ENCODE results near the gene DEF6.
"Not testable (repeated sequence)": the region's sequence is repeated elsewhere in the genome, so short reads cannot be mapped to it uniquely, and the experiment has no call there.

Gene DEF6

DNA sequence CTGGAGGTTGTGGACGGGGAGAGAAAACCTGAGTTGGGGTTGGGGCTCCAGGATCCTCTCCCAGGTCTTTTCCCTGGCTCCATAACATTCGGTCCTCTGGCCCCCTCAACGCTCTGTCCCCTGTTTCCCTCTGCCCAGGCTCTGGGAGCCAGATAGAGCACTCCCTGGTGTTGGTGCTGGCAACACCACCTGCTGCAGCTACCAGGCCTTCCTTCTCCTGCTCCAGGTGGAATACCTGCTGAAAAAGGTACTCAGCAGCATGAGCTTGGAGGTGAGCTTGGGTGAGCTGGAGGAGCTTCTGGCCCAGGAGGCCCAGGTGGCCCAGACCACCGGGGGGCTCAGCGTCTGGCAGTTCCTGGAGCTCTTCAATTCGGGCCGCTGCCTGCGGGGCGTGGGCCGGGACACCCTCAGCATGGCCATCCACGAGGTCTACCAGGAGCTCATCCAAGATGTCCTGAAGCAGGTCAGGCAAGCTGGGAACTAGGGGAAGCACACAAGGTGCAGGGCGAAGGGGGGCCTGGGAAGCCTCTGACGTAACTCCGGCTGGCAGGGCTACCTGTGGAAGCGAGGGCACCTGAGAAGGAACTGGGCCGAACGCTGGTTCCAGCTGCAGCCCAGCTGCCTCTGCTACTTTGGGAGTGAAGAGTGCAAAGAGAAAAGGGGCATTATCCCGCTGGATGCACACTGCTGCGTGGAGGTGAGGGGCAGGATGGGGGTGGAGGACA, 14.6 kb downstream of the DEF6 start:
- H3K9ac ChIP-seq (ENCODE audit: low read depth, low read length) = no peak overlapping the region

DNA sequence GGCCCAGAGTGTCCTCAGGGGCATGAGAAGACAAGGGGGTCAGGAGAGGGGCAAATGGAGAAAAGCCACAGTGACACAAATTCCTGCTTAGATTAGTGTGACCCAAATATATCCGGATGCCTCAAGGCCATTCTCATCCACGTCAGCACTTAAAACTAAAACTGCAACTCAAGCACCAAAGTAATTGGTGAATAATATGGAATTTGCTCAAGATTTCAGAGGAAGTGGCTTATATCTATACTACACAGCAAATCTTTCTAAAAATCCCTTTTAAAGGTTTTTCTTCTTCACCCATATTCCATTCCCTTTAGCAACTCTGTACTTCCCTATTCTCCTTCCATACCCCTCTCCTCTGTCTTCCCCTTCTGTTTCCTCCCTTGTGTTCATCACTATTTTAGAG, 15.2 kb downstream of the DEF6 start:
- no peak overlapping the region for H3K27ac ChIP-seq (ENCODE audit: low read length)
- no peaks in the 10 kb centered on the region for H3K36me3 ChIP-seq (ENCODE audit: insufficient read depth, low read depth, low read length)
- H3K9me3 ChIP-seq (ENCODE audit: insufficient read depth, low read depth, low read length) = no peaks in the 10 kb centered on the region; the same call in 1 of the 2 replicates
- no peak overlapping the region for H3K9ac ChIP-seq (ENCODE audit: low read depth, low read length)
- peaks cover 18% of the 10 kb centered on the region for H3K27me3 ChIP-seq (ENCODE audit: insufficient read depth, low read length)
- no peaks in the 10 kb centered on the region for H3K4me1 ChIP-seq (ENCODE audit: insufficient read depth, low read length)
- no peak overlapping the region for H3K4me3 ChIP-seq (ENCODE audit: low read length)

More for the DNA sequence above, 14.6 kb downstream of the DEF6 start:
- Histone ChIP-seq H3K27me3 (ENCODE audit: insufficient read depth, low read length) (peaks cover 12% of the 10 kb centered on the region), H3K36me3 (ENCODE audit: insufficient read depth, low read depth, low read length) (no peaks in the 10 kb centered on the region), H3K9me3 (ENCODE audit: insufficient read depth, low read depth, low read length) (no peaks in the 10 kb centered on the region; the same call in 1 of the 2 replicates), H3K27ac (ENCODE audit: low read length) (no peak overlapping the region), H3K4me3 (ENCODE audit: low read length) (no peak overlapping the region), H3K4me1 (ENCODE audit: insufficient read depth, low read length) (no peaks in the 10 kb centered on the region)

DNA sequence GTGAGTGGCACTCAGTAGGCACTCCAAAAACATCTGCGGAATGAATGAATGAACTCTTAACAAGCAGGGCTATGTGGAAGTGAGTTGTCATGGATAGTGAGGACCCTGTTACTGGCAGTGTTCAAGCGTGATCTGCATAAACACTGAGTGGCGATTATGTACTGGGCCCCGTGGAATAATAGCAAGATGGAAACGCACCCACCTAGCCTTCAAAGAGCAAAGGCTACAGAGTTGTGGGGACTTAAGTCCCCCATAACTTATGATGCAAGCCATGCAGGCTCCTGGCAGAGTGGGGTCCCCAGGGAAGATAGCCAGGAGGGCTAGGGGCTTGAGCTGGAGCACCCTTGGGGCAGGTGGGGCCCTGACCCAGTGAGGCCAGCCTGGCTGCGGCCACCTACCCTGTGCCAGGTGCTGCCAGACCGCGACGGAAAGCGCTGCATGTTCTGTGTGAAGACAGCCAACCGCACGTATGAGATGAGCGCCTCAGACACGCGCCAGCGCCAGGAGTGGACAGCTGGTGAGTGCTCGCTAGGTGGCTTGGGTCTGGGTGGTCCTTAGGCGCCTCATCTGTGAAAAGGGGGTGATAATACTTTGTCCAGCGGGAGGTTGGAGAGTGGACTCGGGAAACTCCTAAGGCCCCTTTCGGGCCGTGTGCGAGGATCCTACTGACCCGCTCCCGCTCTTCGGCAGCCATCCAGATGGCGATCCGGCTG, 20.0 kb downstream of the DEF6 start:
- no peaks in the 10 kb centered on the region for H3K4me1 ChIP-seq (ENCODE audit: insufficient read depth, low read length)
- no peaks in the 10 kb centered on the region for H3K36me3 ChIP-seq (ENCODE audit: insufficient read depth, low read depth, low read length)
- peak overlapping the region; percentile 71 for H3K4me3 ChIP-seq (ENCODE audit: low read length)
- no peaks in the 10 kb centered on the region for H3K9me3 ChIP-seq (ENCODE audit: insufficient read depth, low read depth, low read length)
- H3K27ac ChIP-seq (ENCODE audit: low read length) = no peak overlapping the region
- peaks cover 21% of the 10 kb centered on the region for H3K27me3 ChIP-seq (ENCODE audit: insufficient read depth, low read length)
- H3K9ac ChIP-seq (ENCODE audit: low read depth, low read length) = peak overlapping the region; percentile 65; the same call in 1 of the 2 replicates

DNA sequence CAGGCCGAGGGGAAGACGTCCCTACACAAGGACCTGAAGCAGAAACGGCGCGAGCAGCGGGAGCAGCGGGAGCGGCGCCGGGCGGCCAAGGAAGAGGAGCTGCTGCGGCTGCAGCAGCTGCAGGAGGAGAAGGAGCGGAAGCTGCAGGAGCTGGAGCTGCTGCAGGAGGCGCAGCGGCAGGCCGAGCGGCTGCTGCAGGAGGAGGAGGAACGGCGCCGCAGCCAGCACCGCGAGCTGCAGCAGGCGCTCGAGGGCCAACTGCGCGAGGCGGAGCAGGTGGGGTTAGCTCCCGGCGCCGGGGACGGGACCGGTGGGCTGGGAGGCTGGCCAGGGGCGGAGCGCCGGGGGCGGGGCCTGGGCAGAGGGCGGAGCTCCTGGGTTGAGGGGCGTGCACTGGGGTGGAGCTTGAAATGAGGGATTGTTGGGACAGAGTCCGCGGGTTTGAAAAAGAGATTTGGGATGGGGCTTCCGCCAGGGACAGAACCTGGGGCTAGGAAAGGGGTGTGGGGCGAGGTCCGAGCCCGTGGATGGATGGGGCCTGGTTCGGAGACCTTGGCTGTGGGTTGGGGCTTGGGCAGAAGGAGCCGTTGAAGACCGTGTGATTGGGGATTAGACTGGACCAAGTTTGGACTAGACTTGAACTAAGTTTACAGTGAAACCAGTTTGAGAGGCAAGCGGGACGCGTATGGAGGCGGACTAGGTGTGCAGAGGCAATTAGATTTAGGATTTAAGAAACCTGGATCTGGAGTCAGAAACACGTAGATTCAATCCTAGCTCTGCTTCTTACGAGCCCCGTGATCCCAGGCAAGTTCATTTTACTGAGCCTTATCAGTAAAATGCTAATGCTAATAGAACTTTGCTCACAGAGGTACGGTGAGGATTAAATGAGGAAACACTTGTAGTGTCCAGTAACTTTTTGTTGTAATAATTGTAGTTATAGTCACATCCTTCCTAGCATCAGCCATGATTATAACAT, 20.9 kb downstream of the DEF6 start:
- Histone ChIP-seq H3K4me3 (ENCODE audit: low read length) (peak overlapping the region; percentile 71), H3K27ac (ENCODE audit: low read length) (no peak overlapping the region), H3K4me1 (ENCODE audit: insufficient read depth, low read length) (no peaks in the 10 kb centered on the region), H3K9me3 (ENCODE audit: insufficient read depth, low read depth, low read length) (no peaks in the 10 kb centered on the region), H3K36me3 (ENCODE audit: insufficient read depth, low read depth, low read length) (no peaks in the 10 kb centered on the region), H3K9ac (ENCODE audit: low read depth, low read length) (peak overlapping the region; percentile 65; the same call in 1 of the 2 replicates), H3K27me3 (ENCODE audit: insufficient read depth, low read length) (peaks cover 21% of the 10 kb centered on the region)

DNA sequence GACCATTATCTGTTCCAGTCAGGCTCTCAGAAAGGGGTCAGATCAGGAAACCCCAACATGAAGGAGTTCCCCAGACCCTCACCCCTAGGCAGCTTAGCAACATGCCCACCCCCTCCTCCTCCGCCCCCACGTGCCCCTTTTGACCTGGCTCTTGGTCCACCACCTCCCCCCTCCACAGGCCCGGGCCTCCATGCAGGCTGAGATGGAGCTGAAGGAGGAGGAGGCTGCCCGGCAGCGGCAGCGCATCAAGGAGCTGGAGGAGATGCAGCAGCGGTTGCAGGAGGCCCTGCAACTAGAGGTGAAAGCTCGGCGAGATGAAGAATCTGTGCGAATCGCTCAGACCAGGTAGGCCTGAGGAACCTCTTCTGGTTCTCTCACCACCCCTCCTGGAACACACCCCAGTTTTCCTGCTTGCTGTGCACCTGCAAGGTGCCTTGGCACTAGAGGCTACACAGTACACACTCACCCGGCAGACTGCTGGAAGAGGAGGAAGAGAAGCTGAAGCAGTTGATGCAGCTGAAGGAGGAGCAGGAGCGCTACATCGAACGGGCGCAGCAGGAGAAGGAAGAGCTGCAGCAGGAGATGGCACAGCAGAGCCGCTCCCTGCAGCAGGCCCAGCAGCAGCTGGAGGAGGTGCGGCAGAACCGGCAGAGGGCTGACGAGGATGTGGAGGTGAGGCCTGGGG, 21.9 kb downstream of the DEF6 start:
- H3K9me3 ChIP-seq (ENCODE audit: insufficient read depth, low read depth, low read length) = no peaks in the 10 kb centered on the region
- no peak overlapping the region for H3K4me3 ChIP-seq (ENCODE audit: low read length)
- H3K4me1 ChIP-seq (ENCODE audit: insufficient read depth, low read length) = no peaks in the 10 kb centered on the region
- no peak overlapping the region for H3K27ac ChIP-seq (ENCODE audit: low read length)
- no peak overlapping the region for H3K9ac ChIP-seq (ENCODE audit: low read depth, low read length)
- H3K27me3 ChIP-seq (ENCODE audit: insufficient read depth, low read length) = peaks cover 21% of the 10 kb centered on the region
- no peaks in the 10 kb centered on the region for H3K36me3 ChIP-seq (ENCODE audit: insufficient read depth, low read depth, low read length)

DNA sequence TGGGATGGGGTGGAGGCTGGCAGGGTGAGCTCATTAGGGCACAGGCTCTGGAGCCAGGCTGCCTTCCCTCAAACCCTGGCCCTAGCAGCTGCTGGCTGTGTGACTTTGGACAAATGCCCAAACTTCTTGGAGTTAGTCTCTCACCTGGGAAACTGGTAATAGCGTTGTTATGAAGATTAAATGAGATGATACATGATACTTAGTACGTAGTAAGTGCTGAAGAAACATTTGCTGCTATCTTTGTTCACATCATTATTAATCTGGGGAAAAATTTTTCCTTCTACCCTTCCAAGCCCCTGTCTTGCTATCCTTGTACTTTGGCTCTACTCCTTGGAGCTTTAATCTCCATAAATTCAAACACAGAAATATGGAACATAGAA, 22.4 kb downstream of the DEF6 start:
- H3K4me1 ChIP-seq (ENCODE audit: insufficient read depth, low read length) = no peaks in the 10 kb centered on the region
- no peak overlapping the region for H3K4me3 ChIP-seq (ENCODE audit: low read length)
- no peaks in the 10 kb centered on the region for H3K9me3 ChIP-seq (ENCODE audit: insufficient read depth, low read depth, low read length)
- H3K27me3 ChIP-seq (ENCODE audit: insufficient read depth, low read length) = peaks cover 21% of the 10 kb centered on the region
- no peak overlapping the region for H3K27ac ChIP-seq (ENCODE audit: low read length)
- H3K9ac ChIP-seq (ENCODE audit: low read depth, low read length) = no peak overlapping the region
- no peaks in the 10 kb centered on the region for H3K36me3 ChIP-seq (ENCODE audit: insufficient read depth, low read depth, low read length)

DNA sequence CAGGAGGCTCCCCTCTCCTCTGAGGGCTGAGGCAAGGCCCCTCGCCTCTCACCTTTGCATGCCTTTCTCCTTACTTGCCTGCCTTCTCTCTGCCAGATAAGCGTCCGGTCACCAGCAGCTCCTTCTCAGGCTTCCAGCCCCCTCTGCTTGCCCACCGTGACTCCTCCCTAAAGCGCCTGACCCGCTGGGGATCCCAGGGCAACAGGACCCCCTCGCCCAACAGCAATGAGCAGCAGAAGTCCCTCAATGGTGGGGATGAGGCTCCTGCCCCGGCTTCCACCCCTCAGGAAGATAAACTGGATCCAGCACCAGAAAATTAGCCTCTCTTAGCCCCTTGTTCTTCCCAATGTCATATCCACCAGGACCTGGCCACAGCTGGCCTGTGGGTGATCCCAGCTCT, 23.5 kb downstream of the DEF6 start:
- Histone ChIP-seq H3K4me3 (ENCODE audit: low read length) (no peak overlapping the region), H3K9ac (ENCODE audit: low read depth, low read length) (no peak overlapping the region), H3K27ac (ENCODE audit: low read length) (no peak overlapping the region), H3K36me3 (ENCODE audit: insufficient read depth, low read depth, low read length) (no peaks in the 10 kb centered on the region), H3K4me1 (ENCODE audit: insufficient read depth, low read length) (no peaks in the 10 kb centered on the region), H3K9me3 (ENCODE audit: insufficient read depth, low read depth, low read length) (no peaks in the 10 kb centered on the region), H3K27me3 (ENCODE audit: insufficient read depth, low read length) (peaks cover 20% of the 10 kb centered on the region)

DNA sequence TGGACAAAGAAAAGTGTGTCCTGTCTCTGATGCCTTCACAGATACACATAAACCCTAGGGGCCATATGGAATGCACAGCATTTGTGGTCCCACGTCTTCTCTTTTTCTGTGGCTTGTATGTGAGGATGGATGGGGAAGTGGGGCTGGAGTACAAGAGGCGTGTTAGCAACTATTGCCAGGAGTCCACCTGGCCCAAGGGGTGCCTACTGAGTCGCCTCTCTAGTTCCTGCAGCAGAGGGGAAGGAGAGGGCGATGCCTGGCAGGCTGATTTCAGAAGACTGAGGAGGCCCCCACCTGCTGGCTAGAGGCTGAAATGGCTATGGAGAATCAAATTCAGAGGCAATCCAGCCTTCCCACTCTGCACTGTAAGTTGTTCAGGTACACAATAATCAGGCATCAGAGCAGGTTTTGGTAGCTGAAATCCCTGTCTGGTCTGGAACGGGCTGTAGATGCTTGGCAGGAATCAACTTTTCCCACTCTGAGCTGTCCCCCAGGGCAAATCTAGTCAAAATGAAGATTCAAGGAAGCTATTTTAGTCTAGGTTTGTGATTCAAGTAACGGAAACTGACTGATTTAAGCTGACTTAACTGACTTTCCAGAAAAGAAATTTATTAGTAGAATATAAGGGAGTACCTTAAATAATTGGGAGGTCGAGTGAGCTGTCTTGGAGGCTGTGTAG, 29.9 kb downstream of the DEF6 start:
- H3K9ac ChIP-seq (ENCODE audit: low read depth, low read length) = no peak overlapping the region
- no peak overlapping the region for H3K4me3 ChIP-seq (ENCODE audit: low read length)

DNA sequence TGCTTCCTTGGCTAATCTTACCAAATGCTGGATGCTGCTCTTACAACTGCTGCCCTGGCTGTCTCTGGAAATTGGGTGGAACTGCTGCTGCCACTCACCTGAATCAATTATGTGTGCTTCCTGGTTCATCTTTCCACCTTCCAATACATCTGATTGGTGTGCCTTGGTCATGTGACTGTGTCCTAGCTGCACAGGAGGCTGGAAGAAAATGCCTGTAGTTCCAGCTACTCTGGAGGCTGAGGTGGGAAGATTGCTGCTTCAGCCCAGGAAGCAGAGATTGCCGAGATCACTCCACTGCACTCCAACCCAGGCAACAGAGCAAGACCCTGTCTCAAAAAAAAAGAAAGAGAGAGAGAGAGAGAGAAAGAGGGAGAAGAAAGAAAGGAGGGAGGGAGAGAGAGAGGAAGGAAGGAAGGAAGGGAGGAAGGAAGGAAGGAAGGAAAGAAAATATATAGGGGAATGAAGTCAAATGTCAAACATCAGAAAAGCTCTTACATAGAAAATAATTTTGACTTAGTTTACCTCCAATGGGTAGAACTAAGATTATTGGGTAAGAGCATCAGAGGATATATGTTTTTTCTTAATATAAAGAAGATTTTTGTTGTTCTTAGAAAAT, 30.6 kb downstream of the DEF6 start:
- Histone ChIP-seq H3K27me3 (ENCODE audit: insufficient read depth, low read length) (no peaks in the 10 kb centered on the region), H3K36me3 (ENCODE audit: insufficient read depth, low read depth, low read length) (no peaks in the 10 kb centered on the region), H3K9ac (ENCODE audit: low read depth, low read length) (no peak overlapping the region), H3K4me1 (ENCODE audit: insufficient read depth, low read length) (no peaks in the 10 kb centered on the region), H3K9me3 (ENCODE audit: insufficient read depth, low read depth, low read length) (no peaks in the 10 kb centered on the region), H3K4me3 (ENCODE audit: low read length) (no peak overlapping the region), H3K27ac (ENCODE audit: low read length) (no peak overlapping the region)

More for the DNA sequence above, 29.9 kb downstream of the DEF6 start:
- Histone ChIP-seq H3K36me3 (ENCODE audit: insufficient read depth, low read depth, low read length) (no peaks in the 10 kb centered on the region), H3K9me3 (ENCODE audit: insufficient read depth, low read depth, low read length) (no peaks in the 10 kb centered on the region), H3K27ac (ENCODE audit: low read length) (no peak overlapping the region), H3K4me1 (ENCODE audit: insufficient read depth, low read length) (no peaks in the 10 kb centered on the region), H3K27me3 (ENCODE audit: insufficient read depth, low read length) (no peaks in the 10 kb centered on the region)

DNA sequence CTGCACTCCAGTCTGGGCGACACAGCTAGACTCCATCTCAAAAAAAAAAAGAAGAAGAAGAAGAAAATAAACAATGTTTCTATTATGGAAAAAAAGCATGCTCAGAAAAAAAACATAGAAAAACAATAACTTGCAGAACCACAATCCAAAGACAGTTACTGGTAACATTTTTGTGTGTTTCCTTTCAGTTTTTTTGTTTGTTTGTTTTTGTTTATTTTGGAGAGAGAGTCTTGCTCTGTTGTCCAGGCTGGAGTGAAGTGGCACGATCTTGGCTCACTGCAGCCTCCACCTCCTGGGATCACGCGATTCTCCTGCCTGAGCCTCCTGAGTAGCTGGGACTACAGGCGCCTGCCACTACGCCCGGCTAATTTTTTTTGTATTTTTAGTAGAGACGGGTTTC, 31.3 kb downstream of the DEF6 start:
- not testable (repeated sequence) for H3K36me3 ChIP-seq (ENCODE audit: insufficient read depth, low read depth, low read length); H3K4me1 ChIP-seq (ENCODE audit: insufficient read depth, low read length); H3K9me3 ChIP-seq (ENCODE audit: insufficient read depth, low read depth, low read length); H3K27me3 ChIP-seq (ENCODE audit: insufficient read depth, low read length); H3K27ac ChIP-seq (ENCODE audit: low read length); H3K4me3 ChIP-seq (ENCODE audit: low read length); H3K9ac ChIP-seq (ENCODE audit: low read depth, low read length)

Data from iPS-20b (cell line).